OCI-LY7 (cell line): ENCODE results near the gene CCK.

Source experiments
- EZH2phosphoT487 ChIP-seq: fragments of 200-600 bp; sonication (generic); IDR thresholded peaks from 2 replicates; pipeline ENCODE4 v1.6.1; 2018; ENCODE audit warnings: low read depth, borderline replicate concordance, mild to moderate bottlenecking, mixed run types, antibody characterized with exemption, low read length, moderate library complexity, mixed read lengths
- TF ChIP-seq, protein P1 (sequence below): fragments of 200-600 bp; sonication (generic); conservative IDR thresholded peaks from 2 replicates; pipeline ENCODE4 v1.5.1; 2014; ENCODE audit warnings: mild to moderate bottlenecking, antibody characterized with exemption, low read length, moderate library complexity, mixed read lengths

- TF ChIP-seq, protein P1, sequence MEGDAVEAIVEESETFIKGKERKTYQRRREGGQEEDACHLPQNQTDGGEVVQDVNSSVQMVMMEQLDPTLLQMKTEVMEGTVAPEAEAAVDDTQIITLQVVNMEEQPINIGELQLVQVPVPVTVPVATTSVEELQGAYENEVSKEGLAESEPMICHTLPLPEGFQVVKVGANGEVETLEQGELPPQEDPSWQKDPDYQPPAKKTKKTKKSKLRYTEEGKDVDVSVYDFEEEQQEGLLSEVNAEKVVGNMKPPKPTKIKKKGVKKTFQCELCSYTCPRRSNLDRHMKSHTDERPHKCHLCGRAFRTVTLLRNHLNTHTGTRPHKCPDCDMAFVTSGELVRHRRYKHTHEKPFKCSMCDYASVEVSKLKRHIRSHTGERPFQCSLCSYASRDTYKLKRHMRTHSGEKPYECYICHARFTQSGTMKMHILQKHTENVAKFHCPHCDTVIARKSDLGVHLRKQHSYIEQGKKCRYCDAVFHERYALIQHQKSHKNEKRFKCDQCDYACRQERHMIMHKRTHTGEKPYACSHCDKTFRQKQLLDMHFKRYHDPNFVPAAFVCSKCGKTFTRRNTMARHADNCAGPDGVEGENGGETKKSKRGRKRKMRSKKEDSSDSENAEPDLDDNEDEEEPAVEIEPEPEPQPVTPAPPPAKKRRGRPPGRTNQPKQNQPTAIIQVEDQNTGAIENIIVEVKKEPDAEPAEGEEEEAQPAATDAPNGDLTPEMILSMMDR = no peak
- TF ChIP-seq EZH2phosphoT487 = no peak
Observed at GRCh38 chr3:42273361-42273760, 7.4 kb upstream of the CCK start.
